HG03066 (cell line): ENCODE data around the gene SFXN4.
"Not testable (repeated sequence)": the region's sequence is repeated elsewhere in the genome, so short reads cannot be mapped to it uniquely, and the experiment has no call there.

Source experiments
- ATAC-seq: cut with Tn5 transposase; IDR thresholded peaks from one replicate; pipeline ENCODE4 v1.9.1; 2021; ENCODE audit warnings: low read depth; ENCODE audit not compliant: unreplicated experiment

SFXN4 gene

GRCh38 chr10:119149157-119149556 is 16.4 kb downstream of the SFXN4 start:
- ATAC-seq: no peak

GRCh38 chr10:119143657-119144056 is 21.9 kb downstream of the SFXN4 start:
- no peak for ATAC-seq

- no peak for ATAC-seq
These were observed 24.8 kb downstream of the SFXN4 start for GRCh38 chr10:119140603-119141245.

GRCh38 chr10:119139464-119140067 is 25.9 kb downstream of the SFXN4 start:
- no peak for ATAC-seq

- no peak for ATAC-seq
These were observed 26.9 kb downstream of the SFXN4 start for GRCh38 chr10:119138346-119139306.

GRCh38 chr10:119137878-119138277 is 27.6 kb downstream of the SFXN4 start:
- ATAC-seq: not testable (repeated sequence)

GRCh38 chr10:119136084-119136483 is 29.4 kb downstream of the SFXN4 start:
- no peak for ATAC-seq

GRCh38 chr10:119135513-119135881 is 30.0 kb downstream of the SFXN4 start:
- ATAC-seq: no peak

- ATAC-seq: no peak
These were observed 31.6 kb downstream of the SFXN4 start for GRCh38 chr10:119133949-119134348.

GRCh38 chr10:119132521-119133345 is 32.8 kb downstream of the SFXN4 start:
- no peak for ATAC-seq

- ATAC-seq: peak; percentile 74
These were observed 33.8 kb downstream of the SFXN4 start for GRCh38 chr10:119131512-119132240.

GRCh38 chr10:119129721-119130120 is 35.8 kb downstream of the SFXN4 start:
- ATAC-seq: no peak

GRCh38 chr10:119125942-119126341 is 39.6 kb downstream of the SFXN4 start:
- no peak for ATAC-seq

GRCh38 chr10:119120875-119121274 is 44.6 kb downstream of the SFXN4 start:
- no peak for ATAC-seq

GRCh38 chr10:119120413-119120867 is 45.1 kb downstream of the SFXN4 start:
- ATAC-seq: peak; percentile 88

- ATAC-seq: no peak
These were observed 46.1 kb downstream of the SFXN4 start for GRCh38 chr10:119119400-119119799.

GRCh38 chr10:119118231-119118630 is 47.3 kb downstream of the SFXN4 start:
- ATAC-seq: no peak

GRCh38 chr10:119116326-119116951 is 49.1 kb downstream of the SFXN4 start:
- no peak for ATAC-seq

GRCh38 chr10:119115926-119116325 is 49.6 kb downstream of the SFXN4 start:
- no peak for ATAC-seq
